Uterus (tissue), 4 donors: ENCODE data around the gene SERPINE1. TPM values are rescaled to one million over a fixed set of nuclear protein-coding genes. Genes with fewer than 3 reads are reported as not detected.

Experiments used
- DNase-seq, 2 donors: peaks; one replicate each; pipeline ENCODE4 v3.0.0-alpha.2; 2019 to 2020
- H3K27ac ChIP-seq, 2 donors: fragments of 200-600 bp; sonication (generic); 1 replicate in 1 of 2; 2 replicates in 1 of 2; pipeline ENCODE4 v1.5.1; 2016 to 2018
- H3K27me3 ChIP-seq, 2 donors: fragments of 200-600 bp; sonication (generic); one replicate each; pipeline ENCODE4 v1.5.1; 2018 to 2019; ENCODE audit warnings: control low read depth in 1 of 2
- H3K36me3 ChIP-seq, 2 donors: fragments of 200-600 bp; sonication (generic); one replicate each; pipeline ENCODE4 v1.5.1; 2019; ENCODE audit warnings: control low read depth in 1 of 2
- H3K4me1 ChIP-seq, 2 donors: fragments of 200-600 bp; sonication (generic); one replicate each; pipeline ENCODE4 v1.5.1; 2018 to 2019; ENCODE audit warnings: control low read depth in 1 of 2
- H3K4me3 ChIP-seq, 2 donors: fragments of 200-600 bp; sonication (generic); 1 replicate in 1 of 2; 2 replicates in 1 of 2; pipeline ENCODE4 v1.5.1; 2018 to 2019; ENCODE audit warnings: mild to moderate bottlenecking in 1 of 2
- H3K9me3 ChIP-seq, 2 donors: fragments of 200-600 bp; sonication (generic); one replicate each; pipeline ENCODE4 v1.5.1; 2019; ENCODE audit warnings: control low read depth in 1 of 2
- POLR2A ChIP-seq, 2 donors: fragments of 450-650 bp; IDR thresholded peaks; one replicate each; pipeline ENCODE4 v1.6.1; 2016; ENCODE audit warnings: antibody characterized with exemption in 2 of 2, mild to moderate bottlenecking in 1 of 2, moderate library complexity in 1 of 2
- intact Hi-C: fragments of 100-400 bp; cut with DNase I; formaldehyde crosslinking; loops from one replicate; pipeline ENCODE4 v1.15.1; 2023; ENCODE audit warnings: low total_unique reads
- total RNA-seq, 4 donors: library from RNA; depleted of rRNA in 3 of 4; stranded (reverse); fragments of >200 nt in 3 of 4; gene quantifications; one replicate each; pipeline versions ENCODE4 v1.1.0 to v1.2.4, GENCODE V29; 2014 to 2023
- TF ChIP-seq, protein P1 (sequence below), 4 experiments: fragments of 200-600 bp in 2 of 4; fragments of 450-650 bp in 2 of 4; sonication (generic) in 2 of 4; IDR thresholded peaks; one replicate each; pipeline ENCODE4 v1.5.1; 2016 to 2019; ENCODE audit warnings: antibody characterized with exemption in 4 of 4, mild to moderate bottlenecking in 2 of 4, moderate library complexity in 1 of 4
- donor health status: DM: yes; HTN: yes; CAD: no.

The SERPINE1 gene
- total RNA-seq, 4 donors from 2014 or later: 0.51 to 10.6 (median 5.5) TPM

DNA sequence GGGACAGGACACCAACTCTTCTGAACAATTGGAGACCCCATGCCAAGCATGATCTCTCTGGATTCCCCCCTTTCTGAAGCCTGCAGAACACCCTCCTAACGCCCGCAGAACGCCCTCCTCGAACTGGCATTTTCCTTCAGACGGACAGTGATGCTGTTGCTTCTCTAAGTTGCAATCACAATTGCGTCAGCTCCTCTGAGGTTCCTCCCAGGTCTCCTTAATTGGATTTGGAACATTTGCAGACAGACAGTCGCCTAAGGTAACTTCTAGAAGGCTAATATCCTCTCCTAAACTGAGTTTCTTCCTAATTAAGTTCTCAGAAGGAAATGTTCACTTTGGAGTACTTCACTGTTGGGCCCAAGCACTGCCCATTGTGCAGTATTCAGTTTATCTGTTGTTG lies 20.5 kb upstream of the SERPINE1 start:
- TF ChIP-seq POLR2A (IDR thresholded peaks at IDR 0.05): no peak
- TF ChIP-seq, protein P1, sequence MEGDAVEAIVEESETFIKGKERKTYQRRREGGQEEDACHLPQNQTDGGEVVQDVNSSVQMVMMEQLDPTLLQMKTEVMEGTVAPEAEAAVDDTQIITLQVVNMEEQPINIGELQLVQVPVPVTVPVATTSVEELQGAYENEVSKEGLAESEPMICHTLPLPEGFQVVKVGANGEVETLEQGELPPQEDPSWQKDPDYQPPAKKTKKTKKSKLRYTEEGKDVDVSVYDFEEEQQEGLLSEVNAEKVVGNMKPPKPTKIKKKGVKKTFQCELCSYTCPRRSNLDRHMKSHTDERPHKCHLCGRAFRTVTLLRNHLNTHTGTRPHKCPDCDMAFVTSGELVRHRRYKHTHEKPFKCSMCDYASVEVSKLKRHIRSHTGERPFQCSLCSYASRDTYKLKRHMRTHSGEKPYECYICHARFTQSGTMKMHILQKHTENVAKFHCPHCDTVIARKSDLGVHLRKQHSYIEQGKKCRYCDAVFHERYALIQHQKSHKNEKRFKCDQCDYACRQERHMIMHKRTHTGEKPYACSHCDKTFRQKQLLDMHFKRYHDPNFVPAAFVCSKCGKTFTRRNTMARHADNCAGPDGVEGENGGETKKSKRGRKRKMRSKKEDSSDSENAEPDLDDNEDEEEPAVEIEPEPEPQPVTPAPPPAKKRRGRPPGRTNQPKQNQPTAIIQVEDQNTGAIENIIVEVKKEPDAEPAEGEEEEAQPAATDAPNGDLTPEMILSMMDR (IDR thresholded peaks at IDR 0.05): no peak
- no peak overlapping the region for H3K27ac ChIP-seq
- no peaks in the 10 kb centered on the region for H3K36me3 ChIP-seq
- peaks cover 0 to under 1% of the 10 kb centered on the region in 2 donors for H3K4me1 ChIP-seq
- H3K27me3 ChIP-seq: no peaks in the 10 kb centered on the region
- H3K9me3 ChIP-seq: no peaks in the 10 kb centered on the region
- no peak for DNase-seq
- H3K4me3 ChIP-seq: no peak overlapping the region
- intact Hi-C loops: no loop called here

DNA sequence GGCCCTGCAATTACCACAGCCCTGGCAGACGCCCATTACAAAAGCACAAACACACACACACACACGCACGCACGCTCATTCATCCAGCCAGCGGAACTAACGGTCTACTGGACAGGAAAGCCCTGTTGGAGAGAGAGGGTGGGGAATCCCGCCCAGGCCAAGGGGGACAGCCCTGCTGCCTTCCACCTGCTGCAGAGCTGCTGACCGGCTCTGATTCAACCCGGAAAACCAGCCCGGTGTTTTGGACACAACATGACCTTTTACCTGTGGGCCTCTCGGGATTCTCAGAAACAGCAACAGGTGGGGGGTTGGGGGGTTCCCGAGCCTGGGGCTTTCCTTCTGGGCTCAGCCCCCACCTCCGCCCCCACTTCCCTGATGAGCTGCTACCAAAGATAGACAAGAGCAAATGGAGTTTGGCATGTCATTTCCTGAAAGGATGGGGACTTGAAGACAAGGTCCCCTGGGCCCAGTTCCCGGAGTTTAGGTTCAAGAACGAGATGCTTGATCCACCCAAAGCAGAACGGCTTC lies 18.5 kb upstream of the SERPINE1 start:
- Histone ChIP-seq H3K4me1 (peaks cover 0 to 8% of the 10 kb centered on the region in 2 donors), H3K9me3 (no peaks in the 10 kb centered on the region), H3K36me3 (no peaks in the 10 kb centered on the region), H3K4me3 (no peak overlapping the region), H3K27ac (no peak overlapping the region), H3K27me3 (no peaks in the 10 kb centered on the region)
- no peak for TF ChIP-seq POLR2A (IDR thresholded peaks at IDR 0.05)
- TF ChIP-seq, protein P1 (IDR thresholded peaks at IDR 0.05): no peak
- peak in 1 of 2 donors; percentile 51 for DNase-seq
- intact Hi-C loops: no loop called here

DNA sequence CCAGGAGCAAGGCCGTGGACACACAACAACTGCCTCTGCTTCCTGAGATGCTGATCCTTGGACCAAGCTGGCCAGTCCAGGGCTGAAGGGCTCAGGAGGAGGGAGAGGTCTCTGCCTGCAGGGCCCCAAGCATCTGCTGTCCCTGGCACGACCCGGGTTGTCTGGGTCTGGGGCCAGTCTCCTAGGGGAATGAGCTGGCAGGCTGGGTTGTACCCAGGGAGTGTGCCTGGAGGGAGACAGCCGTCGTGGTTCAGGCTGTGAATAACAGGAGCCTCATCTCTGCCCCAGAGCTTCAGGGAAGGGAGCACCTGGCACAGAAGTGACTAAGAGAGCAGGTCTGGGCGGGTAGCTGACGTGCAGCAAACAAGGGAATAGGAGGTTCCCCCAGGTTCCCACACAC lies 17.9 kb upstream of the SERPINE1 start:
- DNase-seq: no peak
- H3K36me3 ChIP-seq: no peaks in the 10 kb centered on the region
- H3K27ac ChIP-seq: no peak overlapping the region
- H3K4me3 ChIP-seq: no peak overlapping the region
- no peak for TF ChIP-seq POLR2A (IDR thresholded peaks at IDR 0.05)
- TF ChIP-seq, protein P1 (IDR thresholded peaks at IDR 0.05): no peak
- peaks cover 0 to 8% of the 10 kb centered on the region in 2 donors for H3K4me1 ChIP-seq
- intact Hi-C loops: no loop called here
- H3K9me3 ChIP-seq: no peaks in the 10 kb centered on the region
- no peaks in the 10 kb centered on the region for H3K27me3 ChIP-seq

DNA sequence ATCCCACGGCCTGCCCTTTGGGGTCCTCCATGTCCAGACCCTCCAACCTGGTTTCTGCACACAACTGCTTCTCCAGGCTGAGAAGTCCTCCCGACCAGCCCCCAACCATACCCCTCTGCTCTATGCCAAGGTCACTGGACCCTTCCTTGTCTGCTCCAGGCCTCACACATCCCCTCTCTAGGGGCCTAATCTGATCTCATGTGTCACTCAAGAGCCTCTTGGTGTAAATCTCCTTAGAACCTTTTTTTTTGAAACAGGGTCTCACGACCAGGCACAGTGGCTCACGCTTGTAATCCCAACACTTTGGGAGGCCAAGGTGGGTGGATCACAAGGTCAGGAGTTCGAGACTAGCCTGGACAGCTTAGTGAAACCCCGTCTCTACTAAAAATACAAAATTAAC lies 17.5 kb upstream of the SERPINE1 start:
- DNase-seq: no peak

DNA sequence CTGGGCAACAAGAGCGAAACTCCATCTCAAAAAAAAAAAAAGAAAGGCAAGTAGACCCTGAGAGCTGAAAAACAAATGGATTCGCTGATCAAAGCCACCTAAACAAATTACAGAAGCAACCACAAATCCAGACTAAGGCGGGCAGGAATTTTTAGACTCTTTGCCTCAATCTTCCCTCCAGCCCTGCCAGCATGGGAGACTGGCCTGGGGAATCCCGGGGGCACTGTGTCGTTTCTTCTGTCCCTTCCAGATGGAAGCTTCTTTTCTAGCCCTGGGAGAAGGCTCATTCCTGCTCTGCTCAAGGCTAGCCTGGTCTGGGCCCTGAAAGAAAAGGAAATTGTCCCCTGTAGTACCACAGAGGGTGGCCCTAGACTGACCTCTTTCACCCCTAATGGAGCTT lies 15.6 kb upstream of the SERPINE1 start:
- Histone ChIP-seq H3K4me3 (no peak overlapping the region), H3K4me1 (peaks cover 0 to 8% of the 10 kb centered on the region in 2 donors), H3K9me3 (no peaks in the 10 kb centered on the region), H3K36me3 (no peaks in the 10 kb centered on the region), H3K27me3 (no peaks in the 10 kb centered on the region), H3K27ac (peak overlapping the region; percentile 70 to 87)
- intact Hi-C loops: no loop called here
- TF ChIP-seq, protein P1 (IDR thresholded peaks at IDR 0.05): no peak
- no peak for TF ChIP-seq POLR2A (IDR thresholded peaks at IDR 0.05)
- no peak for DNase-seq

More for the DNA sequence above, 17.5 kb upstream of the SERPINE1 start:
- Histone ChIP-seq H3K27me3 (no peaks in the 10 kb centered on the region), H3K4me1 (peaks cover 0 to 8% of the 10 kb centered on the region in 2 donors), H3K4me3 (no peak overlapping the region), H3K36me3 (no peaks in the 10 kb centered on the region), H3K27ac (no peak overlapping the region), H3K9me3 (no peaks in the 10 kb centered on the region)
- TF ChIP-seq POLR2A (IDR thresholded peaks at IDR 0.05): no peak
- TF ChIP-seq, protein P1 (IDR thresholded peaks at IDR 0.05): no peak
- intact Hi-C loops: no loop called here
